Measurements from ENCODE around the gene NKD1. TPM values are rescaled to one million over a fixed set of nuclear protein-coding genes. Genes with fewer than 3 reads are reported as not detected.

The NKD1 gene
- total RNA-seq, 1 donor from 2014 or later = 1.5 TPM

DNA sequence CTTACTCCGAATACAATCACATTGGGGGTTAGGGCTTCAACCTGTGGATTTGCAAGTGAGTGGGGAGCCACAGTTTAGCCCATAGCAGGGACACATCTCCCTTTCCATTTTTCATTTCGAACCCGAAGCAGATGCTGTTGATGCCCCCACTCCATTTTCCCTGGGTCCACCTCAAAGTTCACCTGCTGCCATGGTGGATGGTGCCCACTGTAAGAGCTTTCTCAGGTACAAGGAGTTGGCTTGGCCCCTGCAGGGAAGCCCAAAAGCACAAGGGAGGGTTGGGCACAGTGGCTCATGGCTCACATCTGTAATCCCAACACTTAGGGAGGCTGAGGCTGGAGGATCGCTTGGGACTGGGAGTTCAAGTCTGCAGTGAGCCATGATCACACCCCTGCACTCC, 81.1 kb downstream of the NKD1 start:
- ChIA-PET CTCF (no interaction called here), POLR2A (no interaction called here)
- TF ChIP-seq, protein P1, sequence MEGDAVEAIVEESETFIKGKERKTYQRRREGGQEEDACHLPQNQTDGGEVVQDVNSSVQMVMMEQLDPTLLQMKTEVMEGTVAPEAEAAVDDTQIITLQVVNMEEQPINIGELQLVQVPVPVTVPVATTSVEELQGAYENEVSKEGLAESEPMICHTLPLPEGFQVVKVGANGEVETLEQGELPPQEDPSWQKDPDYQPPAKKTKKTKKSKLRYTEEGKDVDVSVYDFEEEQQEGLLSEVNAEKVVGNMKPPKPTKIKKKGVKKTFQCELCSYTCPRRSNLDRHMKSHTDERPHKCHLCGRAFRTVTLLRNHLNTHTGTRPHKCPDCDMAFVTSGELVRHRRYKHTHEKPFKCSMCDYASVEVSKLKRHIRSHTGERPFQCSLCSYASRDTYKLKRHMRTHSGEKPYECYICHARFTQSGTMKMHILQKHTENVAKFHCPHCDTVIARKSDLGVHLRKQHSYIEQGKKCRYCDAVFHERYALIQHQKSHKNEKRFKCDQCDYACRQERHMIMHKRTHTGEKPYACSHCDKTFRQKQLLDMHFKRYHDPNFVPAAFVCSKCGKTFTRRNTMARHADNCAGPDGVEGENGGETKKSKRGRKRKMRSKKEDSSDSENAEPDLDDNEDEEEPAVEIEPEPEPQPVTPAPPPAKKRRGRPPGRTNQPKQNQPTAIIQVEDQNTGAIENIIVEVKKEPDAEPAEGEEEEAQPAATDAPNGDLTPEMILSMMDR (IDR thresholded peaks at IDR 0.05) = no peak
- ATAC-seq (ENCODE audit: low read depth) (no peak), DNase-seq (no peak)
- no peaks in the 10 kb centered on the region for H3K9me3 Mint-ChIP-seq
- no peak overlapping the region for H3K27ac Mint-ChIP-seq
- intact Hi-C loops (cut with micrococcal nuclease) = loop anchor here (5.0 kb wide), 1 partner anchor 42 kb away; no protein-coding TSS in a partner anchor
- H3K36me3 Mint-ChIP-seq (ENCODE audit: low read depth) = no peaks in the 10 kb centered on the region
- no peaks in the 10 kb centered on the region for H3K27me3 Mint-ChIP-seq
- H3K4me3 Mint-ChIP-seq = no peak overlapping the region
- peaks cover 10% of the 10 kb centered on the region for H3K4me1 Mint-ChIP-seq

DNA sequence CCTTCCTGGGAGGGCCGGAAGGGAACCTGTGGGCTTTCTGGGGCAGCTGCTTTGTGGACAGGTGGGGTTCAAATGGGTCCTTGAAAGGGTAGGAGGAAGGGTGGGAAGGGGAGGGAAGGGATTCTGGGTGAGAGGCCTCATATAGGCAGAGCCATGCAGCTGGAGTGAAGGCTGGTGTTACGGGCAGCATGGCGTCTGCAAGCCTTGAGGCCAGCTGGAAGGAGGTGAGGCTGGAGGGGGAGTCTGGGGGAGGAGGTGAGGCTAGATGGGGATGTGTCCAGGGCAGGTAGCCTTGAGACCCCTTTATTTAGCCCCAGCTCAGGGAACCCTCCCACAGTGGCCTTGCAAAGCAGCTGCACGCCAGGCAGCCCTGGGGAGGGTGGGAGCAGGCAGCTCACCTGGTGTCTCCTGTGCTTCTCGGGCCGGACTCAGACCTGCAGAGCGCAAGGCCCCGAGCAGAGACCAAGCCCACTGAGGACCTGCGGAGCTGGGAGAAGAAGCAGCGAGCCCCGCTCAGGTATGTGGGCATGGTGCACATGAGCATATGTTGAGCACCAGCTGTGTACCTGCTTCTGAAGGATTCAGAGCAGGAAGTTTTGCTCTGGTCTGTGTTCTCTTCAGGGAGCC, 82.3 kb downstream of the NKD1 start:
- TF ChIP-seq, protein P1 (IDR thresholded peaks at IDR 0.05) = no peak
- Mint-ChIP-seq H3K27me3 (no peaks in the 10 kb centered on the region), H3K36me3 (ENCODE audit: low read depth) (no peaks in the 10 kb centered on the region), H3K4me1 (peaks cover 10% of the 10 kb centered on the region), H3K27ac (no peak overlapping the region), H3K4me3 (no peak overlapping the region), H3K9me3 (no peaks in the 10 kb centered on the region)
- intact Hi-C loops (cut with micrococcal nuclease) = no loop called here
- no peak for DNase-seq
- ATAC-seq (ENCODE audit: low read depth) = no peak
- POLR2A ChIA-PET = no interaction called here
- CTCF ChIA-PET = no interaction called here

DNA sequence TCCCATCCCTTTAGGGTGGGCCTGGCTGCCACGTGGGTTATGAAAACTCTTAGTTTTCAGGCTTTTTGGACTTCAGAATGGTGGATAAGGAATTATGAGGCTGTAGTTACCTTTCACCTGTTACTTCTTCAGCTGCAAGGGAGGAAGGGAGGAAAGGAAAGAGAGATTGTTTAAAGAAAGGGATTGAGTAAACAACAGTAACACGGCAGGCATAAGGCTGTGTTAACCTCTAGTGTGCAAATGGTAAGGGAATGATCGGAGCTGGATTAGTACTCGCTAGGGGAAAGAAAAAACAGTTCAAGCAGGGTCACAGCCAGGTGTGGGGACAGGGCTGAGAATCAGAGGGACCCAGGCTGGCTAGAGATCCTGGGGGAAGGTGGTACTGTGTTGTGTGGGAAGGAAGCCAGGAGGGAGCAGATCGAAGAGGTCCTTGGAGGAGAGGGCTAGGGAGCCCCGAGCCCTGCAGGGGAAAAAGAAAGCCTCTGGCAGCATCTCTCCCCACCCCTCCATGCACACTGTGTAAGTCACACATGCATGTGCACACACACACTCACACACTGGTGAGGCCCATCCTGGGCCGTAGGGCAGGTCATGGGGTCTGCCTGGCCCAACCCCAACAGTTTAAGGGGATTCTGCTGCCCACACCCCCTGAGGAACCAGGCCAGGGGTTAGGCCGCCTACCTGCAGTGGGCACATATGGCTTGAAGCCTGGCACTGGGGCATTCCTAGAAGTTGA, 83.2 kb downstream of the NKD1 start:
- POLR2A ChIA-PET = no interaction called here
- TF ChIP-seq, protein P1 (IDR thresholded peaks at IDR 0.05) = no peak
- ATAC-seq (ENCODE audit: low read depth) (no peak), DNase-seq (no peak)
- H3K4me3 Mint-ChIP-seq = no peak overlapping the region
- H3K4me1 Mint-ChIP-seq = peaks cover 10% of the 10 kb centered on the region
- no peak overlapping the region for H3K27ac Mint-ChIP-seq
- intact Hi-C loops (cut with micrococcal nuclease) = no loop called here
- H3K27me3 Mint-ChIP-seq = no peaks in the 10 kb centered on the region
- H3K36me3 Mint-ChIP-seq (ENCODE audit: low read depth) = no peaks in the 10 kb centered on the region
- CTCF ChIA-PET = interaction anchor here (0.5 kb wide), 1 partner anchor 15 kb away, joined by 3 read pairs; no protein-coding TSS in a partner anchor
- no peaks in the 10 kb centered on the region for H3K9me3 Mint-ChIP-seq

DNA sequence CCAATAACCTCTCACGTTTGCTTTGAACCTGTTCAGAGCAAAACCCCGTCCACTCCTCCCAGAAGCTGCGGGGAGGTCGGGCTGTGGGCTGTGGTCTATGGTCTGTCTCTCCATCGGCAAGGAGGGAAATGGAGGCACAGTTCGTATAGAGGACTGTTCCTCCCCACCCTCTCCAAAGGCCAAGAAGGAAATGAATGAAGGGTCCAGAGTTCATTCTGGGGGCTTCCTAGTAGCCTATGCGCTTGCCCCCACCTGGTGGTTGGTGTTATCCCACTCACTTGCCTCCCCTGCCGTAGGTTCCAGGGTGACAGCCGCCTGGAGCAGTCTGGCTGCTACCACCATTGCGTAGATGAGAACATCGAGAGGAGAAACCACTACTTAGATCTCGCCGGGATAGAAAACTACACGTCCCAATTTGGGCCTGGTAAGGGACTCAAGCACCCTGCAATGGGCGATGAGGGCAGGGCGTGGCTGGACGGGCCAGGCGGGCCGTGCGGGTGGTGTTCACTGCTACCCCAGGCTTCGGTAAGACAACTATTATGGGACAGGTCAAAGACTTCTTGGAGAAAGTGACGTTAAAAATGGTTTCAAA, 83.9 kb downstream of the NKD1 start:
- ATAC-seq (ENCODE audit: low read depth) (no peak), DNase-seq (no peak)
- CTCF ChIA-PET = no interaction called here
- no peaks in the 10 kb centered on the region for H3K27me3 Mint-ChIP-seq
- intact Hi-C loops (cut with micrococcal nuclease) = no loop called here
- POLR2A ChIA-PET = no interaction called here
- TF ChIP-seq, protein P1 (IDR thresholded peaks at IDR 0.05) = no peak
- no peaks in the 10 kb centered on the region for H3K9me3 Mint-ChIP-seq
- no peak overlapping the region for H3K4me3 Mint-ChIP-seq
- H3K36me3 Mint-ChIP-seq (ENCODE audit: low read depth) = no peaks in the 10 kb centered on the region
- H3K4me1 Mint-ChIP-seq = peaks cover 7% of the 10 kb centered on the region
- no peak overlapping the region for H3K27ac Mint-ChIP-seq
